Stimulated activated CD8-positive, alpha-beta memory T cell treated with anti-CD3 and anti-CD28 coated beads, Interleukin-12 subunit alpha, Interleukin-12 subunit beta, amount 100 ng/mL, for 1 hour (primary cell): ENCODE data around the gene RUNX1.

ENCODE experiments used
- DNase-seq: peaks from one replicate; pipeline ENCODE4 v3.0.0-alpha.2; 2020; ENCODE audit warnings: low read depth

The RUNX1 gene

GRCh38 chr21:34946385-34946840 is 102.7 kb downstream of the RUNX1 start:
- no peak for DNase-seq

GRCh38 chr21:34945288-34945687 is 103.8 kb downstream of the RUNX1 start:
- no peak for DNase-seq

GRCh38 chr21:34944015-34944755 is 104.9 kb downstream of the RUNX1 start:
- no peak for DNase-seq

- DNase-seq = no peak
Measured at GRCh38 chr21:34942911-34943310, 106.2 kb downstream of the RUNX1 start.

DNA sequence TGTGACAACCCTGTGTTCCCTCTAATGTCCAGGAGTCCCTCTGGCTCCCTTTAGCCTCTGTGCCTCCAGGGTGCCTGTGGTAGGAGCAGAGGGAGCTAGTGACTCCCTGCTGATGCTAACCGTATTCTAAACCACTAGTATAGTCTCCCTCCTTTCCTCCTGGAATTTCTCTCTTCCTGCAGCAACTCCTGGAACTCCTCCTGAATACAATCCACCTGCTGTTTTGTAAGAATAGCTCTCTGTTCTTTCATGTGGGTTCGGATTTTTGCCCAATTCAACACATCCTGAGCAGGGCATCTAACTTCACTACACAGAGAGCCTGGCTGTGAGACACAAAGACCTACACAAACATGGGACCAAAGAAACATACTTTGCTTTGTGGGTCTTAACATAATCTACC is 107.9 kb downstream of the RUNX1 start:
- no peak for DNase-seq

- DNase-seq = no peak
Measured at GRCh38 chr21:34939673-34940331, 109.3 kb downstream of the RUNX1 start.

- no peak for DNase-seq
Measured at GRCh38 chr21:34938089-34938764, 110.9 kb downstream of the RUNX1 start.

GRCh38 chr21:34936883-34937563 is 112.1 kb downstream of the RUNX1 start:
- DNase-seq = no peak

GRCh38 chr21:34936371-34936789 is 112.7 kb downstream of the RUNX1 start:
- no peak for DNase-seq

DNA sequence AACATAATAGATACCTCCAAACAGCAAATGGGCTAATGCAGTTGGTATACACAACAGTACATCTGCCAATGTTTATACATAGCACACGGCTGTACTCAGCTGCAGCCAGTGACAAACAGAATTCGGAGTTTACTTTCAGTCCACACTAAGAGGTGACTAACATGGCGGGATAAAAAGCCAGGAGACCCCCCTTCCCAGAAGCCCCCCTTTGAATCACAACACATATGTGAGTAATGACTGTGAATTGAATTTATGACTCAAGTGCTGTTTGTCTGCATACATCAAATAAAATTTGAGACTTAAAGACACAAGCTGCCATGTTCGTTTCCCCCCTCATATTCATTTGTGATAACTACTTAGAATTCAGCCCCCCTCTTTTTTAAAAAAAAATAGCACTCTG is 113.2 kb downstream of the RUNX1 start:
- DNase-seq = no peak

DNA sequence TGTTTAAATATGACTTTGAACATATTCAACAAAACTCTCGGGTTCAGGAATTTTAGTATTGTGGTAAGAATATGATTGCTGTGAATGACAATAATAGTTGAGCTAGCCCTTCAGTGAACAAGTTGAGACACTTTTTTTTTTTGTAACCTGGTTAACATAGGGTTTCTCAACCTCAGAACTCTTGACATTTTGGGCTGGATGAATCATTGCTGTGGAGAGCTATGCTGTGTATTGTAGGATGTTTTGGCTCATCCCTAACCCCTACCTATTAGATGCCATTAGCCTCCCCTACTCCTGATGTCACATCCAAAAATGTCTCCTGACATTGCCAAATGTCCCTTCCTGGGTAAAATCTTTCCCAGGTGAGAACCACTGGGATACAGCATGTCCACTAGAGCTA is 113.7 kb downstream of the RUNX1 start:
- no peak for DNase-seq

- DNase-seq = no peak
Measured at GRCh38 chr21:34934350-34934749, 114.8 kb downstream of the RUNX1 start.

DNA sequence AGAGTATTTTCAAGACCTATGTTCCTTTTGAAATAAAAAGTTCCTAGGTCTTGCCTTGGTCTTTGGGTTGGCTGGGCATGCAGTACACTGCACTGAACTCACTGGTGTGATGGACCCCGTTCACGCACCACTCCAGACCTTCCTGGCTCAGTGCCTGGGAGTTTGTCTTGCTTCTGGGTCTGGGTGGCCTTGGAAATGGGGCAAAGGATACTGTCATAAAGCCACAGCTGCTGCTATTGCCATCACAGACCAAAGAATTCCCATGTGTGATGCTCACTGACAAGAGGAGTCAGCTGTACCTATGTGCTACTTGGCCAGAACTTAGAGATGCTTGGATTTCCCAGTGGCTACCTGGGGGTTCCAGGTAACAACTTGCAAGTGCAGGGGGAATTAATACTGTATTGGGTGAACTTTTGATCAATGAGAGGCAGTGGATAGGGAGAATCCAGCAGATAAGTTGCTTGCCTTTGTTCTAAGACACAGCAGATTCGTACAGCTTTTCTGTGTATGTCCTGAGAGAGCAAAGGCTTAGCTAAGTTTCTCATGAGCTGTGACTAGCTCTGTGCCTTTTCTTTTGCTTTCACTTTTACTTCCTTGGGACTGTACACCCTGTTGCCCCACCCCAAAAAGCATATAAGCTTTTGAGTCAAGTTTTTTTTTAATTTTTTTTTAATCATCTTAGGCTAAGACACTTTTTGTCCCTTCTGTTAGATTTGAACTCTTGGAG is 115.3 kb downstream of the RUNX1 start:
- no peak for DNase-seq

DNA sequence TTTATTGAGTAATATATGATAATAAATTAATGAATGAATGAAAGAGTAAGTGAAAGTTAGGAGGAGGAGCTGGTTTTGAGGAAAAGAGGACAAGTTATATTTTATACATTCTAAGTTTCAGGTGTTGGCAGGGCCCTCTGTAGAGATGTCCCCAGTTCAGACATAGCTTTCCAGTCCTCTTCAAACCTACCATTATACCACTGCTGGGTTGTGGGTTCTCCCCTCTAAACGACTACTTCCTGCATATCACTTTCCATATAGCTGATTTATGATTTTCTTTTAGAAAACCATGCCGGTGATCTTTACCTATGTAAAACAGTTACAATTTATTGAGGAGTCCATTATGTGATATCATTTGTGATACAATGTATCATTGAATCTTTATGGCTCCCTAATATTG is 116.9 kb downstream of the RUNX1 start:
- no peak for DNase-seq

DNA sequence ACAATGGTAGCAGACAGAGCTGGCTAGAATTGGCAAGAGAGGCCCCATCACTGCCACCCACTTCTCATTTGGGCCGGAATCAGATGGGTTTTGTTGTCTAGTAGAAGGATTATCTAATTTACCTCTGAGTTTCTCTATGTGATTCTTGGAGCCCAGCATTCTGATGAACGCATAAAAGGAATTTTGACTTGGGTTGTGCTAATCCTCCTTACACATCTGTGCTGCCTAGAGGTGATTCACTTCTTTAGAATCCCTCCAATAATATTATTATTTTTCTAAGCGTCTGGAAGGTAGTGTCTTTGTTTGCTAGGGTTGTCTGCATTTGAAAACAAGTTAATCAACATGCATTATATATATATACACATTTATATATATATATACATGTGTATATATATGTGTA is 118.1 kb downstream of the RUNX1 start:
- no peak for DNase-seq

- DNase-seq = no peak
Measured at GRCh38 chr21:34928637-34929036, 120.5 kb downstream of the RUNX1 start.

DNA sequence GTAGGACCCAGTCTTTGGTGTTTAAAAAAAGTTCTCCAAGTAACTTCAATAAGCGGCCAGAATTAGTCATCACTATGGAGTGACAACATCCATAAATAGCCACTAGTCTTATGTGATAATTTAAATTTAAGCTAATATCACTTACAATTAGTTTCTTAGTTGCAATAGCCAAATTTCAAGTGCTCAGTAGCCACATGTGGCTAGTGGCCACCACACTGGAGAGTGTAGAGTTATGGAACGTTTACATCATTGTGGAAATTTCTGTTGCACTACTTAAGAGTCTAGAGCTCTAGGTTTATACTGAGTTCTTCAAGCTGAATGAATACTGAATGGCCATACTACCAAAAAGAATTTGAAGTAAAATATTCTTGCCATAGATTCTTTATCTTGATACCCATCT is 121.1 kb downstream of the RUNX1 start:
- DNase-seq = no peak

DNA sequence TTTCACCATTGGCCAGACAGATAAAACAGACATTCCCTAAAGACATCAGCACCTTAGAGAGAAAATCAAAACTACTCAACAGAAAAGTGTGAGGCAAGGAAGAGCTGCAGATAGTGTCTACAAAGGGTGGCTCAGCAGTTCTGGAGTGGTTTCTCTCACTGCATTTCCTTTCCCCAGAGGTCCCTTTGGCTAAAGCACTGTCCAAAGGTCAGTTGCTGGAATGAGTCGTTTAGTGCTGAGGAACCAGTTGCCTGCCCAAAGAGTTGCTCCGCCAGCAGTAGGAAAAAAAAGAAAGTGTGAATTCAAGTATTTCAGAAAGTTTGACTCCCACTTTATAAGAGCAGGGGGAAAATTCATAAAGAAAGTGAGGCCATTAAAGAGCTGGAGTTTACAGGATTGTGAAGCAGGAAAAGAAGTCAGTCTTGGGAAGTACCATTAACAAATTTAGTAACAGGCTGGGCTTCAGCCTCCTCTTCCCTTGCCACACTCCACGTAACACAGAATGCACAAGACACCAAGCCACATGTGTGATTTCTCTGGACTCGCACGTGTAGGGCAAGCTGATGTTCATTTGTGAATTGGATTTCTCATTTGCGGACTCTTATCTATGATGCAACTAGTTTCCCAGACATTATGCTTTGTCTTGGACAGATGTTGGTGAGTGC is 122.2 kb downstream of the RUNX1 start:
- no peak for DNase-seq

GRCh38 chr21:34925597-34925996 is 123.5 kb downstream of the RUNX1 start:
- DNase-seq = no peak

GRCh38 chr21:34924771-34925419 is 124.2 kb downstream of the RUNX1 start:
- DNase-seq = no peak

GRCh38 chr21:34924194-34924593 is 124.9 kb downstream of the RUNX1 start:
- DNase-seq = no peak
